Adrenal gland (tissue), 5 donors: Measurements from ENCODE around the gene KRTAP19-5.

ENCODE experiments used
- POLR2A ChIP-seq, 2 donors: fragments of 450-650 bp; IDR thresholded peaks; one replicate each; pipeline ENCODE4 v1.6.1; 2017; ENCODE audit warnings: antibody characterized with exemption in 2 of 2, mild to moderate bottlenecking in 2 of 2, moderate library complexity in 1 of 2
- TF ChIP-seq, protein P1 (sequence below), 6 experiments: fragments of 450-650 bp in 4 of 6; fragments of 200-600 bp in 2 of 6; sonication (generic) in 1 of 6; IDR thresholded peaks; 1 replicate in 5 of 6; 2 replicates in 1 of 6; pipeline versions ENCODE4 v1.5.1 to v1.8.0; 2016 to 2021; ENCODE audit warnings: antibody characterized with exemption in 6 of 6, mild to moderate bottlenecking in 2 of 6, moderate library complexity in 1 of 6
- donor health status: DM: no; HTN: no; CAD: no.

GRCh38 chr21:30478004-30478403, 23.9 kb downstream of the KRTAP19-5 start:
- TF ChIP-seq, protein P1, sequence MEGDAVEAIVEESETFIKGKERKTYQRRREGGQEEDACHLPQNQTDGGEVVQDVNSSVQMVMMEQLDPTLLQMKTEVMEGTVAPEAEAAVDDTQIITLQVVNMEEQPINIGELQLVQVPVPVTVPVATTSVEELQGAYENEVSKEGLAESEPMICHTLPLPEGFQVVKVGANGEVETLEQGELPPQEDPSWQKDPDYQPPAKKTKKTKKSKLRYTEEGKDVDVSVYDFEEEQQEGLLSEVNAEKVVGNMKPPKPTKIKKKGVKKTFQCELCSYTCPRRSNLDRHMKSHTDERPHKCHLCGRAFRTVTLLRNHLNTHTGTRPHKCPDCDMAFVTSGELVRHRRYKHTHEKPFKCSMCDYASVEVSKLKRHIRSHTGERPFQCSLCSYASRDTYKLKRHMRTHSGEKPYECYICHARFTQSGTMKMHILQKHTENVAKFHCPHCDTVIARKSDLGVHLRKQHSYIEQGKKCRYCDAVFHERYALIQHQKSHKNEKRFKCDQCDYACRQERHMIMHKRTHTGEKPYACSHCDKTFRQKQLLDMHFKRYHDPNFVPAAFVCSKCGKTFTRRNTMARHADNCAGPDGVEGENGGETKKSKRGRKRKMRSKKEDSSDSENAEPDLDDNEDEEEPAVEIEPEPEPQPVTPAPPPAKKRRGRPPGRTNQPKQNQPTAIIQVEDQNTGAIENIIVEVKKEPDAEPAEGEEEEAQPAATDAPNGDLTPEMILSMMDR (IDR thresholded peaks at IDR 0.05), result no peak
- no peak for TF ChIP-seq POLR2A (IDR thresholded peaks at IDR 0.05)
